CD4-positive, alpha-beta T cell treated with Interleukin-2 at 100 ng/mL for 4 hours (primary cell): ENCODE data around the gene DENND2A.
"Not testable (repeated sequence)": the region's sequence is repeated elsewhere in the genome, so short reads cannot be mapped to it uniquely, and the experiment has no call there.

ENCODE experiments used
- DNase-seq: peaks from one replicate; pipeline ENCODE4 v3.0.0-alpha.2; 2020; ENCODE audit warnings: low spot score

Gene DENND2A

DNA sequence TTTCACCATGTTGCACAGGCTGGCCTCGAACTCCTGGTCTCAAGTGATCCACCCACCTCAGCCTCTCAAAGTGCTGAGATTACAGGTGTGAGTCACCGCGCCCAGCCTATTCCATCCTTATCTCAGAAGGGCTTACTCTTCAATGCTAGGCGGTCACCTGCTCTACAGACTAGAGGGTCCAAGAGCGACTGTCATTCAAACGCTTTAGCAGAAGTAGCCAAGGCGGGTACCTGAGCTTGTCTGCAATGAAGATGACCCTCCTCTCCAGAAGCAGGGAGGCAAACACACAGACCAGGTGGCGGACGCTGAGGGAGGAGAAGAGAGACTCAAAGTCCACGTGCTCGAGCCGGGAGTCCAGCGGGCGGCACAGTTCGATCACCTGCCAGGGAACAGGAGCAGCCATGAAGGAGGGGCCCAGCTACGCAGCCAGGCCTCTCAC lies 96.2 kb downstream of the DENND2A start:
- DNase-seq, result no peak

DNA sequence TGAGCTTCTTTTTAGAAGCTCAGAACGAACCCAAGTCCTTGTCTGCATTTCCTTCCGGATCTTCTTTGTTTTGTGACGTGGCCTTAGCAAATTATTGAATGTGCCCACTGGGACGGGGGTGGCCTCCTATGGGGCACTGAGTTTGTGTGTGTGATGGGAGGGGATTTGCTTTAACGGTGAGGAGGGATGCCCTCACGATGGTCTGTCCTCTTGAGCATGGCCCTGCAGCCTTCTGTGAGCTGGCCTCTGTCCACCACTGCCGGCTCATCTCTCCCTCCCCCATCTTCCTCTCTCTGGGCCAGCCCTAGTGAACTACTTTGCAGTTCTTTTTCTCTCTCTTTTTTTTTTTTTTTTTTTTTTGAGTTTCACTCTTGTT lies 98.4 kb downstream of the DENND2A start:
- no peak for DNase-seq

DNA sequence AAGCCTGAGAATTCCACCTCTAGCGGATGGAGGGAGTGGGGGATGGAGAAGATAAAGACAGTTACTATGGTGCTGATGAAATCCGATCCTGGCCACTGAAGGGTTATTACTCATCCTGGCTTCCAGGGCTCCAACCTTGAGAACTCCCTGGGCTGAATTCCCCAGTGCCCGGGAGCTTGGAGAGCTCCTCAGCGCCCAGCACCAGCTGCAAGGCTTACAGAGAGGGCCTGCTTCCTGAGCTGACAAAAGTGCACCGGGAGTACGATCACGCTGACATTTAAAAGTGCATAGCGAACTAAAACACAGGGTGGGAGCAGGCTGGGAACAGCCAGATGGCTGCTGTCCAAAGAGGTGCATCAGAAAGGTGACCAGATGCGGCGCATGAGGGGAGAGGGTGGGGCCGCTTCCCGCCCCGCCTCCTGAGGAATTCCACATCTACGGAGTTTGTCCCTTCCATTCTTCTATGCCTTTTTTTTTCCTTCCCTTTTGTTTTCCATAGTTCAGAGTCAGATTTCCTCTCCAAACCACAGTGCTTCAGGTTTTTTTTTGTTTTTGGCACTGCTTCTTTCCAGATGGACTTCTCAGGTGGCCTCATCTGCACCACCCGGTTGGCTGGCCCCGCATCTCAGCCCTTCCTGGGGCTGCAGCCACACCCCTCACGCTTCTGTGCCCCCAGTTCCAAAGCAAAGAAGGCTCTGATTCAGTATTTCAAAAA lies 98.9 kb downstream of the DENND2A start:
- DNase-seq, result no peak

DNA sequence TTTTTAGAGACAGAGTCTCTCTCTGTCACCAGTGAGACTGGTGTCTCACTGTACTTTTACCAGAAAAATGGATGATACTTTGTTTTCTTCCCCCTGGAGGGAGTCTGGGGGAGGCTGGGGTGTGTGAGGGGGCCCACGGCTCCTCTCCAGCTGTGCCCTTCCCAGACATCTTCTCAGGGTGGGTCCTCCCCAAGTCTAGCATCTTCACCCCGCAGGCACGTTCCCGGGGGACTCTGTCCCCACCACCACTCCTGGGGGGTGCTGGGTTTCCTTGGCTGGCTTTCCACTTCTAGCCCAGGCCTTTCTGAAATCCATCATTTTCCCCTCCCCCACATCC lies 99.5 kb downstream of the DENND2A start:
- DNase-seq, result no peak

DNA sequence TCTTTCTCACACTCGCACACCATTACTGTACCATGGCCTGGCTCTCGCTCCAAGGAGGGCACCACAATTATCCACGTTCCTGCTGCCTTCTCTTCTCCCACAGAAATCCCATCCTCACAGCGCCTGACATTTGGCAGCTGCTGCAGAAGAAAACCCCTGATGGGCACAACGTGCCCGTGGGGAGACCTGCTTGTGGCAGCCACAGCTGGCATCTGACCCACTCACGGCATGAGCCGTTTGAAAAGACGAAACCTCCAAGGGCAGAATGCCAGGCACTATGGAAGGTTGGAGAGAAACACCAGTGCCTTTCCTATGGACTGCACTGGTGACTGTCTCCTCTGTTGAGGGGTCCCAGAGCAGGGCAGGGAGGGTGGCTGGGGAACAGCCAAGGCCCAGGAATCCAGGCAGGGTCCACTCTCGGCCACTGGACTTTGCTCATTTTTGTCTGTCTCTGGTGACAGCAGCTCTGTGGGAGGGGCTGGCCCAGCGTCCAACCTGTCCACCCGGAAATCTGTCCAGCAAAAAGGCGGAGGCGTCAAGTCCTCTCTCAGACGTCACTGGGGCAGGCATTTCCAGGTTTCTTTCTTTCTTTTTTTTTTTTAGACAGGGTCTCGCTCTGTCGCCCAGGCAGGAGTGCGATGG lies 100.4 kb downstream of the DENND2A start:
- no peak for DNase-seq

DNA sequence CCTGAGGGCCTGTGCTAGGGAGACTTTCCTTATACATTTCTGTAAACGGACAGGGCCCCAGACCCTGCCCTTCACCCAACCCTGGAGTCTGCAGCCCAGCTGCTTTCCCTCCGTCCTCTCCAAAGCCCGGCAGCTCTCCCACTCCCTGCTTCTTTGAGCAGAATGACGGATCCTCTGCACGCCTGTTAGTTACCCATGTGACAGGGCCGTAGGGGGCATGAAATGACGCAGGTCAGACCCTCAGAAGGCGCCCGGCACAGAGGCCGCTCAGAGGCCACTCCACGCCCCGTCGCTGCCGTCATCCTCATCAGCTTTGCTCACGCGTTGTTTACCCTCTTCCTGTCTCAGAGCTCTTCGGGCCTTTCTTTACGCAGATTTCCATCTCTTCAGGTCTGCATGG lies 101.2 kb downstream of the DENND2A start:
- DNase-seq, result no peak

DNA sequence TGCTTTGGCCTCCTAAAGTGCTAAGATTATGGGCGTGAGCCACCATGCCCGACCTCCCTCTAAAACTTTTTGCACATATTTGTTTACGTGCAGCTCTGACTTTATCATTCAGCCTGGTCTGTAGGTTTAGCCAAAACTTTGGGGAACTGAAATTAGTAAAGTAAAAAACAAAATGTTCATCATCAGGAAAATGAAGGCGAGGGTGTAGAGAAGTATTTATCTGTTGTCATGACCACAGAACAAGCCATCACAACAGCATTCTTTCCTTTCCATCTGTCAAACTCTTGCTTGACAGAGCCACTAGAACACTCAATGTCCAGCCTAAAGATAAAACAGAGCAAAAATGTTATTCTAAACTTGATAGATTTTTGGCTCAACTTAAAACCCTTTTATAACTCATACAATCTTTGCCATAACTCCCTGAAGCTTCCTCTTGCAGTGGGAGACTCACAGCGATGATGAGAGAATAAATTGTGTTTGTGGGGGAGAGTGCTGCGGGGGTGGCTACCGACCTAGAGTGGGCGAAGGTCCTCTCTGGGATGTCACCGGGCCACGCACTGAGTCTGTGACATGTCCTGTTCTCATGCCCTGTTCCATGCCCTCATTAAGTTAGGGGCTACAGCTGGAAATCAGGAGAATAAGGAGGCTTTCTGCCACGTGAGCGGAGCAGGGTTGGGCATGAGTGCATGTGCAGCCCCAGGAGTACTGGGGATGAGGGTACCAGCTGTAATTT lies 102.7 kb downstream of the DENND2A start:
- DNase-seq, result no peak

DNA sequence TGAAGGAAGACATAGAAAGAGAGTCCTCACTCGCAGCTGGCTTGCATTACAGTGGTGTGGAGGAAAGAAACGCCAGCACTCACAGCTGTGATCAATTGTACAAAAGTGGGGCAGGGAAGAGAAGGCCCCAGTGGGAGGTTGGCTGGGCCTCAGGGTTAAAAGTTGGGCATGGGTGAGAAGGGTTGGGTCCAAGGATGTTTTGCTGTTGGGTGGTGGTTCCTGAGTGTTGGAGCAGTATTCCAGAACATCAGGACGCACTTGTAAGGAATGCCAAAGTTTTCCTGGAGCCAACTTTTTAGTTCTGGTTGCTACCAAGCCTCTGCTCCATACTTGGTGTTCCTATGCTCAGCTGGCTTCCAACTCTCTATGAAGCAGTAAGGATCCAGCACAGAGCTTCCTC lies 105.9 kb downstream of the DENND2A start:
- no peak for DNase-seq

DNA sequence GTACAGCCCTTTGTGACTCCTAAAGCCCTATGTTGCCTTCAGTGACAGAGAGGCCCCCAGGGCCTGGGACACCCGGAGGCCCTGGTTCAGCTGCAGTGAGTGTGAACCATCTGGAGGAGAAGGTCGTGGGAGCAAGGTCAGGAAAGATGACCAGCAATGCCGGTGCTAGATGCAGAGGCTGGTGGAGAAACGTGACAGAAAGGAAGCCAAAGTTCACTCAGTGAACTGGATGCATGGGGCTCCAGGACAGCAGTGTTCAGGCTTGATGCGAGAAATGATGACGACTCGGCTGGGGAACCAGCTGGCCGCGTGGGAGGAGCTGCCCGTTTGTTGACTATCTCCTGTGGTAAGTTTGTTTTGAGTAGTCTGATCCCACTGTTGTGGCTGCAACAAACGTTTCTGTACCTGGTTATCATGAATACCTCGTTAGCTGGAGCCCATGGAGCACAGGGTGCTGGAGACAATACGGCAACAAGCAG lies 107.2 kb downstream of the DENND2A start:
- no peak for DNase-seq

DNA sequence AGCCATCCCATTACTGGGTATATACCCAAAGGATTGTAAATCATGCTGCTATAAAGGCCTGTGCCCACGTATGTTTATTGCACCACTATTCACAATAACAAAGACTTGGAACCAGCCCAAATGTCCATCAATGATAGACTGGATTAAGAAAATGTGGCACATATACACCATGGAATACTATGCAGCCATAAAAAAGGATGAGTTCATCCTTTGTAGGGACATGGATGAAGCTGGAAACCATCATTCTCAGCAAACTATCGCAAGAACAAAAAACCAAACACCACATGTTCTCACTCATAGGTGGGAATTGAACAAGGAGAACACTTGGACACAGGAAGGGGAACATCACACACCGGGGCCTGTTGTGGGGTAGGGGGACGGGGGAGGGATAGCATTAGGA lies 111.2 kb downstream of the DENND2A start:
- DNase-seq, result not testable (repeated sequence)

DNA sequence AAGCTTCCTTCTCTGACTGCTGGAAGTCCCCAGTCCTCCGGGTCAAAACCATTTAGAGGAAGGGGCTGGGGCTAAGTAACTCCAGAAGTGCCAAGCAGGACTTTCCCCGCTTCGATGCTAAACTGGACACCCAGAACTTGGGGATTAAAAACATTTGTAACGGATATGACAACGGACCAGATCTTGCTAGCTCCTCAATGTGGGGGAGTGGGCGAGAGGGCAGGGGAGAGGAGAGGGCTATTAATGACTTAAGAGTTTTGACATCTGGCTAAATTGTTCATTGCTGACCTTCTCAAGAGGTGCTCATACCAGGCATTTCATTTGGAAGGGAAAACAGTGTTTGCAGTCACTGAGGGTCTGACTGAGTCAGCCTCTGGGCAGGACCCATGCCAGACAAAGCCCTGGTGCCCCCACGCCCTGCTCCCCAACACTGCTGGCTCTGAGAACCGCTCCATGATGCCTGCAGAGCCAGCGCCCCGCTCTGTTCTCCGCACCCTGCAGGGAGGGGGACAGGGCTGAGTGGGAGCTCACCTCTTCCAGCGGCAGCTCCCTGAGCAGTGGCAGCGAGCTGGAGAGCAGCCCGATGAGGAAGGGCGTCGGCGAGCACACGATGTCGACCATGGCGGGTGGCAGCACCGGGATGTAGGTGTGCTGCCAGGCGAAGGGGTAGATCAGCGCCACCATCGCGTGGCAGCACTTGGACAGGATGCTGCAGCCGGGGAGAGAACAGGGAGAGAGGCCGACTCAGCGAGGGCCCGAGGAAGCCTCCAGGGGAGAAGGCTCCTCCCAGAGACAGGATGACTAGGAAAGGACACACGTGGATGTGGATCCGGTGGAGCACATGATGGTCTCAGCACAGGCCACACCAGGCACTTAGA lies 113.6 kb downstream of the DENND2A start:
- DNase-seq, result no peak

DNA sequence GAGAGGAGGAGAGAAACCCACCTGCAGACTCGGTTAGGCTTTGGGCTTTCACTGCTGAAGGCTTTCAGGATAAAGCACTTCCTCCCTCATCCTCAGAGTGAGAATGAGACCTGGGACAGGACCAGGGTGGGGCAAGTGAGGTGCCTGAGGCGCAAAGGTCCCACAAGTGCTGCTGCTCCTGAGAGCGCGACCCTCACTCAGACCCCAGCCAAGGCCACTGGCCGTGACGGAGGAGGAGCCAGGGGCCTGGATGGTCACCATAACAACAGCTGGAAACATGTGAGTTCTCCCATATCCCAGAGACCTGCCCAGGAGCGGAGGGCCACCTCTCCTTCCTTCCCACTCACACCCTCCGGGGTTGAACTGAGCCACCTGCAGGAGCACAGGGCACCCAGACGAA lies 114.4 kb downstream of the DENND2A start:
- DNase-seq, result no peak

DNA sequence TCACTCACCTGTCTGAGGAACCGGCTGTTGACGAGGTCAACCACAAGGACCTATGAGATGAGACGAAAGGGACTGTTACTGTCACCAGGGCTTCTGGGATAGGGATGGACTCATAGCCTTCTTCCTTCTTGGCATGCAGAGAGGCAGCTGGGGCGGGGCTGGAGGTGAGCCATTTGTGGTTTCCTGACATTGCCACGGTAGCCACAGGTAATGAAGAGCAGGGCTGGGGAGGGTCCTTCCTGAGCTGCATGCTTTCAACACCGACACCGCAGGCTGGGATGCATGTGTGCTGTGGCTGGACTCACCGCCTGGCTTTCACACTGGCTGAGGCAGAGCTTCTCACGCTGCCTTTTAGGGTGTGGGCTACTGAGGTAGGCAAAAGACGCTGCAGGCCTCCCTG lies 114.9 kb downstream of the DENND2A start:
- peak; percentile 6 for DNase-seq

DNA sequence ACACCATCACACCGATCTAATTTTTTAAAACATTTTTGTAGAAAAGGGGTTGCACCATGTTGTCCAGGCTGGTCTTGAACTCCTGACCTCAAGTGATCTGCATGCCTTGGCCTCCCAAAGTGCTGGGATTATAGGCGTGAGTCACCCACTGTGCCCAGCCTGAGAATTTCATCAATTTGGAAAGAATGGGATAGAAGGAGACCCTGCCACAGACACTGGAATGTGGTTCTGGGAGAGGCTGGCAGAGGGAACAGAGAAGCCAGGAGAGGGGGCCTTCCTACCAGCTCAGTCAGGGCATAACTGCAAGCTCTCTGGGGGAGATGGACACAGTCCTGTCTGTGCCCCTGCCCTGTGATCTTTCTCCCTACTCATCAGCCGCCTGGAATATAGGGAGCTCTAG lies 119.2 kb downstream of the DENND2A start:
- no peak for DNase-seq

DNA sequence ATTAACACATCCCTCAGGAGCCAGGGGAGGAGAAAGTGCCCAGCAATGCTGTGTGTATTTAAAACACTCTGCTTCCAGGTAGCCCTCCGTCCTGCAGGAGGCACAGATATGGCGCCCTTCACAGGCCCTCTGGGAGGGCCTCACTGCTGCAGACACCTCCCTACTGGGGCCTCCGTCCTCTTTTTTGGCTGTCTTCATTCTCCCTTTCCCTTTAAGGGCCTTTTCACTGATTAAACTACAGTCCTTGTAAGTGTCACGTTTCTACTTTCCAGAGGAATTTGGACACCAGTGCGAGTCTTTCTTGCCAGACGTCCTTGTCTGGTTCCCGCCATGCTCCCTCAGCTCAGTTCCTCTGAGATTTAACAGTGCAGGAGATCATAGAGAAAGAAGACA lies 121.6 kb downstream of the DENND2A start:
- no peak for DNase-seq

DNA sequence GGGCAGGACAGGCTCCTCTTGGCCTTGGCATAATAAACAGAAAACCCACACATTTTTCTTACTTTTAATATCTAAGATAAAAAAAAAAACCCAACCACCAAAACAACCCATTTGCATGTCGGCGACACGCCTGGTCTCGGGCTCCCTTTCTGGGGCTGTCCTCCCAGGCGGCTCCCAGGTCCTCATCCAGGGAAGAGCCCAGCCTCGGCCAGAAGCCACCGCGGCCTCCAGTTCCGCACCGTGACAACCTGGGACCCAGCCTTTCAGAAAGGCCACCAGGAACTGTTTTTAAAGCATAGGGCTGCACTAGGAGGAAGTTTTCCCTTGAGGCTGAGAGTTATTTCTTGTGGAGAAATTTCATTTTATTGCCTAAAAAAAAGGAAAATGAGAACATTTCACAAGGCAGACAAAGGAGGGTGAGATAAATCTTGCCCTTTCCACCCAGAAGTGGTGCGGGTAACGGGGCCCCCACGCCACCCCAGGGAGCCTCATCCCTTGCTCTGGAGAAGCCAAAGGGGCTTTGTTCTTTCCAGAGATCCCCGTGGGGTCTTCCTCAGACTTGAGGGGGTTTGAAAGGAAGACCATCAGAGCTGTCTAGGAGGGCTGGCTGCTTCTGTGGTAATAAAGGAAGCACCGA lies 122.1 kb downstream of the DENND2A start:
- no peak for DNase-seq

DNA sequence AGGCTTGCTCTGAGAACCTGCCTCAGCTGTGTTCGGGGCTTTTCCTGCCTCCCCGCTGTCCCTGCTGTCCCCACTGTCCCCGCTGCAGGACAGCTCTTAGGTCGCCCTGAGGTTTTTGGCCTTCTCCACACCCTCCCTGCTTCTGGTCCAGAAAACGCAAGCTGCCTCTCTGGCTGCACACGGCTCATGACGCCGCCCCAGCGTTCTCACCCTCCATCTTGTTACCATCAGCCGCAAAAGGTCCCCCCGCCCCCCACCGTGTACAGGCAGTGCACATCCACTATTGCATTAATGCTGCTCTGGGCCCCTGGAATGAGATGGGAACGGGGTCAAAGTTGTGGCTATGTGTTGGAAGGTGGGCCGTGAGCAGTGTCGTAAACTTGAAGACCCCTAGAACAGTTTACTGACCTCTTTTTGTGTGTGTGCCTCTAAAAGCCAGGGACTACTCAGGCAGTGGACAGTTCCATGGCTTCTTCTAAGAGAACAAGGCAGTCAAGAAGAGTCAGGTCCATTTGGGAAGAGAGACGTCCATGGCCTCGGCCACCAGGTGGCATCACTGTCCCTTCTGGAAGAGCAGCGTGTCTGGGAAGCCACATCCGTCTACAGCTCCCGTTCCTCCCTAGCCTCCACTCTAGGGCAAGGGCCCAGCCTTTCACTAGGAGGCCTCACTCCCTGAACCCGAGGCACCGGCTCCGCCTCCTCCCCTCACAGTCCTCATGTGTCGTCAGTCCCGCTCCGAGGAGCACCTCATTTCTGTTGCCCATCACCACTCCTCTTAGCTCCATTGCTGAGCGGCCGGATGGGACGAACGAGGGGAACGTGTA lies 122.9 kb downstream of the DENND2A start:
- peak; percentile 55 for DNase-seq

DNA sequence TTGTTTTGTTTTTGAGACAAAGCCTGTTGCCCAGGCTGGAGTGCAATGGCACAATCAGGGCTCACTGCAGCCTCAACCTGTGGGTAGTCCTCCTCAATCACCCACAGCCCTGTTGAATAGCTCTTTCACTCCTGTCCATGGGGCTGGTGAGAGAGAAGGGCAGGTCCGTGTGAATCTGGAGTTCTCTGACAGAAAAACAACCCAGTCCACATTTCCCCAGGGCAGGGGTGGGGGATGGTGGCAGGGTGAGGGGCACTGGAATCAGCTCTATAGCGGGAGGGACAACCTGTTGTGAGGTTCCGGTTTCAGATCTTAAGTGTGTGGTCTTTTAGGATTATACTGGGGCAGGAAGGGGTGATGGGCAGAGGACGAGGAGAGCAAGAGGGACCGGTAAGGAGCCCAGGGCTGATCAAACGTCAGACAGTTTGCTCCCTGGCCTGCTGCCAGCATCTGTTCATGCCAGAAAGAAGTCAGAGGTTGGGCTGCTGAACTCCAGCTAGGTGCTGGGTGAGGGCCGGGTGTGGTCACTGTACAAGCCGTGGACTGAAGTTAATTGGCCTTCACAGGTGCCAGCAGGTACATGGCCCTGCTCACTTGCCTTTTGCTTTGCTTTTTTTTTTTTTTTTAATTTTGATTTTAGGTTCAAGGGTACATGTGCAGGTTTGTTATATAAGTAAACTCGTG lies 128.2 kb downstream of the DENND2A start:
- DNase-seq, result no peak

DNA sequence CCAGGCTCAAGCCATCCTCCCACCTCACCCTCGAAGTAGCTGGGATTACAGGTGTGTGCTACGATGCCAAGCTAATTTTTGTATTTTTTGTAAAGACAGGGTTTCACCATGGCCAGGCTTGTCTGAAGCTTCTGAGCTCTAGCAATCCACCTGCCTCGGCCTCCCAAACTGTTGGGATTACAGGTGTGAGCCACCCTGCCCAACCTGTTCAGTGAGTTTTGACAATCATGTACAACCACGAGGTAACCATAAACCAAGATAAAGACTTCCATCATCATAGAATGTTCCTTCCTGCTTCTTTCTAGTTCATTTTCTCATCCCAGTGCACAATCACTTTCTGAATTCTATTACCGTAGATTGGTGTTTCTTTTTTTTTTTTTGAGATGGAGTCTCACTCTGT lies 130.8 kb downstream of the DENND2A start:
- DNase-seq, result no peak

DNA sequence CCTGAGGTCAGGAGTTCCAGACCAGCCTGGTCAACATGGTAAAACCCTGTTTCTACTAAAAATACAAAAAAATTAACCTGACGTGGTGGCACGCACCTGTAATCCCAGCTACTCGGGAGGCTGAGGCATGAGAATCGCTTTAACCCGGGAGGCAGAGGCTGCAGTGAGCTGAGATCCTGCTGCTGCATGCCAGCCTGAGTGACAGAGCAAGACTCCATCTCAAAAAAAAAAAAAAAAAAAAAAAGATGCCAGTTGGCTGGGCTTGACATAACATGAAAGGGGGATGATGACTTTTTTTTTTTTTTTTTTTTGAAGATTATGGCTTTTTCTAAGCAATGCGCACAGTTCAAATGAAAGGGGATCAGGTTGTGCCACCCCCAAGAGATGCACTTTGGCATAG lies 133.1 kb downstream of the DENND2A start:
- DNase-seq, result not testable (repeated sequence)
